ENCODE measurements around the gene NEURL1B. TPM values are rescaled to one million over a fixed set of nuclear protein-coding genes. Genes with fewer than 3 reads are reported as not detected.
A peak's percentile ranks its signal among the peaks of the same experiment; 100 is the strongest.

Gene NEURL1B
- total and polyA plus RNA-seq, 11 donors: 11.8 to 47.1 (median 25.8) TPM

GRCh38 chr5:172696171-172696849 lies 55.2 kb downstream of the NEURL1B start:
- Histone ChIP-seq H3K27me3 (no peaks in the 10 kb centered on the region), H3K9me3 (no peaks in the 10 kb centered on the region), H3K36me3 (no peaks in the 10 kb centered on the region), H3K27ac (peak overlapping the region; percentile 53 to 94 (median 89)), H3K4me1 (peaks cover 5 to 84% (median 69%) of the 10 kb centered on the region in 12 donors), H3K4me3 (peak overlapping the region in 10 of 12 donors; percentile 37 to 70 (median 63))
- 44 to 66% (median 52%) methylated on average over 7 to 20 of the region's 20 CpGs for WGBS, 4 donors
- ATAC-seq (peak; percentile 6 to 41 (median 36)), DNase-seq (peak; percentile 76 to 90 (median 79))
- intact Hi-C loops (cut with DNase I): loop anchor here in 9 of 10 donors (2.0 to 10.0 kb wide), 14 partner anchors 30 to 592 kb away; partner anchors contain the start of gene NEURL1B (in 6 of the 9)
- TF ChIP-seq POLR2A (IDR thresholded peaks at IDR 0.05): no peak
- no peak for TF ChIP-seq CTCF (IDR thresholded peaks at IDR 0.05)

GRCh38 chr5:172697123-172698121 lies 56.4 kb downstream of the NEURL1B start:
- Histone ChIP-seq H3K27ac (peak overlapping the region; percentile 53 to 94 (median 89)), H3K9me3 (no peaks in the 10 kb centered on the region), H3K36me3 (no peaks in the 10 kb centered on the region), H3K27me3 (no peaks in the 10 kb centered on the region), H3K4me3 (peak overlapping the region; percentile 21 to 70 (median 62)), H3K4me1 (peaks cover 5 to 74% (median 65%) of the 10 kb centered on the region in 12 donors)
- TF ChIP-seq CTCF (IDR thresholded peaks at IDR 0.05) (peak; percentile 80 to 96 (median 92)), POLR2A (IDR thresholded peaks at IDR 0.05) (peak in 1 of 2 donors; percentile 49)
- intact Hi-C loops (cut with DNase I): loop anchor here (1.0 to 10.0 kb wide), 15 partner anchors 31 to 593 kb away; partner anchors contain the start of gene NEURL1B (in 6 of the 10)
- ATAC-seq (peak; percentile 63 to 78 (median 68)), DNase-seq (peak; percentile 91 to 94 (median 92))
- WGBS, 4 donors: 19 to 31% (median 20%) methylated on average over 24 to 36 of the region's 36 CpGs

GRCh38 chr5:172699423-172699822 lies 58.4 kb downstream of the NEURL1B start:
- ATAC-seq (no peak), DNase-seq (peak in 1 of 5 donors; percentile 24)
- Histone ChIP-seq H3K36me3 (no peaks in the 10 kb centered on the region), H3K27ac (peak overlapping the region in 6 of 12 donors; percentile 13 to 74 (median 44)), H3K4me3 (no peak overlapping the region), H3K9me3 (no peaks in the 10 kb centered on the region), H3K27me3 (no peaks in the 10 kb centered on the region), H3K4me1 (peaks cover 2 to 54% (median 45%) of the 10 kb centered on the region in 12 donors)
- WGBS, 4 donors: 58 to 74% (median 67%) methylated on average over 6 of the region's 6 CpGs
- TF ChIP-seq POLR2A (IDR thresholded peaks at IDR 0.05) (no peak), CTCF (IDR thresholded peaks at IDR 0.05) (no peak)
- intact Hi-C loops (cut with DNase I): loop anchor here in 9 of 10 donors (5.0 to 10.0 kb wide), 11 partner anchors 37 to 595 kb away; partner anchors contain the start of gene NEURL1B (in 6 of the 9)

All from heart left ventricle (tissue), 16 donors.